HG02610 (cell line): ENCODE results near the gene PTPRN.
"Not testable (repeated sequence)": the region's sequence is repeated elsewhere in the genome, so short reads cannot be mapped to it uniquely, and the experiment has no call there.

Experiments used
- ATAC-seq: cut with Tn5 transposase; IDR thresholded peaks from one replicate; pipeline ENCODE4 v1.9.1; 2021; ENCODE audit warnings: mild to moderate bottlenecking, moderate library complexity; ENCODE audit not compliant: unreplicated experiment

The PTPRN gene

DNA sequence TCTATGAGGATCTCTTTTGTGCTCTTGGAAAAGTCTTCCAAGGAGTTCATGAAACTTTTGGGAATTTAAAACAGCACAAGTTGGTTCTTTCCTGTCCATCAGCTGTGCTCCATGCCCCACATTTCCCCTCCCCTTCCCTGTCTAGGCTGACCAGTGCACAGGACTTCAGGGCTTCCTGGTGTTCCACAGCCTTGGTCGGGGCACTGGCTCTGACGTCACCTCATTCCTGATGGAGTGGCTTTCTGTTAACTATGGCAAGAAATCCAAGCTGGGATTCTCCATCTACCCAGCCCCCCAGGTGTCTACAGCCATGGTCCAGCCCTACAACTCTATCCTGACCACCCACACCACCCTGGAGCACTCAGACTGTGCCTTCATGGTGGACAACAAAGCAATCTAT, 38.2 kb downstream of the PTPRN start:
- no peak for ATAC-seq

DNA sequence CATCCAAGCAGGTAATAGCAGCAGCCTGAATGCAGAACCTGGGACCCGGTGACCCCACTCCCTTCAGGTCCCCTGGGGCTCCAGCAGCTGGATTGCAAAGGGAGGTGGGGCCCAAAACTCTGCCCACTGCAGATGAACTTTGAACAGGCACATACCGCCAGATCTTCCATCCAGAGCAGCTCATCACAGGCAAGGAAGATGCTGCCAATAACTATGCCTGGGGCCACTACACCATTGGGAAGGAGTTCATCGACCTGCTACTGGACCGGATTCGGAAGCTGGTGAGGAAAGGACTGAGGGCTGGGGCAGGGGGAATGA, 39.2 kb downstream of the PTPRN start:
- ATAC-seq, result no peak

DNA sequence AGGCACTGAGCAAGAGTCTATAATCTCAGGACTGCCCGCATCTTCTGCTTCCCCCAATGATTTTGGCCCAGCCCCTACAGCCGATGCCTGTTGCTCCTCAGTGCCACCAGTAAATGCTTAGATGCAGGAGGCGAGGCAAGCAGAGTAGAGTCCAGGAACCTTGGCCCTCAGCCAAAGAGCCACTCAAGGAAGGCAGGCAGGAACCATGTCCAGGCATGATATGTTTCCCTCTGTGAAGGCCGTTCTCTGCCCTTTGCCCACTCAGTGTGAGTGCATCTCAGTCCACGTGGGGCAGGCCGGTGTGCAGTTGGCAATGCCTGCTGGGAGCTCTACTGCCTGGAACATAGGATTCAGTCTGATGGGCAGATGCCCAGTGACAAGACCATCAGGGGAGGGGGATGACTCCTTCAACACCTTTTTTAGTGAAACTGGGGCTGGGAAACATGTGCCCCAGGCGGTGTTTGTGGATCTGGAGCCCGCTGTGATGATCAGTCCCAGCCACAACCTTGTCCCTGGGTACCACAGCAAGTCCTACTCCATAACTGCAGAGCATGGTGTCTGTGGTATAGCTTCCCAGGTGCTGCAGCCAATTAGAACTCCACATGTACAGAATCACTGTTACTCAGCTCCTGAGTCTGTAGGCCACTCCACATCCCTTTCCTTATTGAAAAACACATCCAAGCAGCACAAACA, 39.7 kb downstream of the PTPRN start:
- ATAC-seq, result no peak

DNA sequence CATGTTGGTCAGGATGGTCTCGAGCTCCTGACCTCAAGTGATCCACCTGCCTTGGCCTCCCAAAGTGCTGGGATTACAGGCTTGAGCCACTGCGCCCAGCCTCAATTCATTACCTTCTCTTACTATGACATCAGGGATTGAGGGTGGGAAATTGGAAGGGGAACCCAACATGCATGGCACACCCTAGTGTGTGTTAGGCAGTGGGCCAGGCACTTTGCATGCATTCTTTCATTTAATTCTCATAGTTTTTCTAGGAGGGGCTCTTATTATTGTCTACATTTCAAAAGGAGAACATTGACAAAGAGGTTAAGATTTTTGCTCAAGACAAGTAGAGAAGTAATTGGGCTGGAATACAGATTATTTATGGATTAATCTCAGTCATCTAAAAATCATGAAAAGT, 40.9 kb downstream of the PTPRN start:
- no peak for ATAC-seq

DNA sequence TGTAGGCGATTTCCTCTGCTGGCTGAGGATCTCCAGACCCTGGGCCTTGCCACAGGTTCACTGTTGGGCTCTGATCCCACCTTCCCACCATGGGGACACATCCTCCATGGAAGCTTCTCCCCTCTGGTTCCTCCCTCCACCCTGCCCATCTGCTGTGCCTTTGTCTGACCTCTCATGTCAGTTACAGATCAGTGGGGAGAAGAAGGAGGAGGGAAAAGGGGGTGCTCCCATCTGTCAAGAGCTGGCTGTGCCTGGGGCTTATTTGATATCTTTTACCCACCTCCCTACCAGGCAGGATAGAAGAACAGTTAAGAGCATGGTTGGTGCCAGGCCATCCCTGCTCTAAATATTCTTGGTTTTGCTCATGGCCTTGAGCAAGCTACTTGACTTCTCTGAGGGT, 42.3 kb downstream of the PTPRN start:
- no peak for ATAC-seq

DNA sequence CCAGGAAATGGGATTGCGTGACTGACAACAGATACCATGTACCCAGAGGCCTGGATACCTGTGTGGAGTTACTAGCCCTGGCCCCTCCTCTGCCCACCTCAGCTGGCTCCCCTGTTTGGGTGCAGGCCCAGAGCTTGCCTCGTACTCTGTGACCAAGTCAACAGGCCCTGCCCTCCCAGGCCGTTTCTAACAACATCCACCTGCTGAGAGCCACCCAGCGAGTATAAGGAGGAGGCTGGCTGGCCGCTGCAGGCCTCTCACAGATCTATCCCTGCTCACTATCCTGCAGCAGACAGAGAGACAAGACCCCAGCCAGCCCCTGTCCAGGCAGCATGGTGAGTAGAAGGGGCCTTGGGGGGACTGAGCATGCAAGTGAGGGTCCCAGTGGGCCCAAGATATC, 43.0 kb downstream of the PTPRN start:
- ATAC-seq, result no peak

DNA sequence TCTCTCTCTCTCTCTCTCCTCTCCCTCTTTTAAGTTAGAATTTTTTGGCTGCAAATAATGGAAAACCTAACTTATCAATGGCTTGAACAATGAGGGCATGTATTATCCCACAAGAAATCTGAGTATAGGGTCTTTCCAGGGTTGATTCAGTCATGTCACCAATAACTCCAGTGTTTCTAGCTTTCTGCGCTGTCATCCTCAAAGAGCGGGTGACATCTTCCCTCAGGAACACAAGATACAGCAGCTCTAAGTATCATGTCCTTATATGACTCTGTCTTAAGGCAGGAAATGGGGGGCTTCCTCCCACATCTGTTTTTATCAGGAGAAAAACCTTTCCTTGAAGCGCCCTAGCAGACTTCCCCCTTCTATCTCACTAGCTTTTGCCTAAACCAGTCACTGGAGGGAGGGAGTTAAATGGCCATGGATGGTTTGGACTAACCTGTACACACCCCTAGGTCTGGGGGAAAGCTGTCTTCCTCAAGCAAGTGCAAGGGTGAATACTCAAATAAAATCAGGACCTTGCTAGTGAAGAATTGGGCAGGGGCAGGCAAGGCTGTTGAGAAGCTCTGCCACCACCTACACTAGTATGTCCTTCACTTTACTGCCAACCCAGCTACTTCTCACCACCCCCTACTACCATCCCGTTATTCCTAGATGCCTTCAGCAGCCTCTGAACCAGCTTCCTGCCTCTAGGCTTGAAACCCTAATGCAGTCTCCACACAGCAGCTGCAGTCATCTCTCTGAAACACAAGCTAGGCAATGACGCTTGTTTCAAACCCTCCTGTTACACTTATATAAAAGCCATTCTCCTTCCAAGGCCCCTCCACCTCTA, 48.0 kb downstream of the PTPRN start:
- ATAC-seq, result no peak

DNA sequence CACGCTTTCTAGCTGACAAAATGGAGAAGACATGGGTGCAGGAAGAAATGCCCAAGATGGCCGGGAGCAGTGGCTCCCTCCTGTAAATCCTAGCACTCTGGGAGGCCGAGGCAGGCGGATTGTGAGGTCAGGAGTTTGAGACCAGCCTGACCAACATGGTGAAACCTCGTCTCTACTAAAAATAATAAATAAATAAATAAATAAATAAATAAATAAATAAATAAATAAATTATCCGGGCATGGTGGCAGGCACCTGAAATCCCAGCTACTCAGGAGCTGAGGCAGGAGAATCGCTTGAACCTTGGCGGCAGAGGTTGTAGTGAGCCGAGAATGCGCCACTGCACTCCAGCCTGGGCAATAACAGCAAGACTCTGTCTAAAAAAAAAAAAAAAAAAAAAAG, 50.3 kb downstream of the PTPRN start:
- not testable (repeated sequence) for ATAC-seq

DNA sequence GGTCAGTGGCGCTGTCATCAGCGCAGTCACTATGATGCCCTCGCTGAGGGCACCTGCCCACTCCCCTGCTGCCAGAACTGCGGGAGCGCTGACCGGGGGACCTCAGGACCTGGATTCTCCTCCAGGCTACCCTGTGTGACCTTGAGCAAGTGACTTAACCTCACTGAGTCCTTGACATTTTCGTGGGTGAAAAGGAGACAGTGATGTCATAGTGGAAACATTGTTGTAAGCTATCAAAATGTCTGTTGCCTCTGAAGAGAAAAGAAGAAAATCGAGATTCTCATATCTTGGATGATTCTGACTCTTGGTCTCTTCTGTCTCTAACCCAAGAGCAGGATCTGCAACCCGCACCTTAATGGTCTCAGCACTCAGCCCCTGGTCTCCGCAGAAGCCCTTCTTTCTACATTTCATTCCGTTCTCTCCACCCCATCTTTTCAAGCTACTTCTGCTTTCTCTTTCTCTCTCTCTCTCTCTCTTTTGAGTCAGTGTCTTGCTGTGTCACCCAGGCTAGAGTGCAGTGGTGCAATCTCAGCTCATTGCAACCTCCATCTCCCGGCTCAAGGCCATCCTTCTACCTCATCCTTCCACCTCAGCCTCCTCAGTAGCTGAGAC, 54.5 kb downstream of the PTPRN start:
- peak; percentile 37 for ATAC-seq

DNA sequence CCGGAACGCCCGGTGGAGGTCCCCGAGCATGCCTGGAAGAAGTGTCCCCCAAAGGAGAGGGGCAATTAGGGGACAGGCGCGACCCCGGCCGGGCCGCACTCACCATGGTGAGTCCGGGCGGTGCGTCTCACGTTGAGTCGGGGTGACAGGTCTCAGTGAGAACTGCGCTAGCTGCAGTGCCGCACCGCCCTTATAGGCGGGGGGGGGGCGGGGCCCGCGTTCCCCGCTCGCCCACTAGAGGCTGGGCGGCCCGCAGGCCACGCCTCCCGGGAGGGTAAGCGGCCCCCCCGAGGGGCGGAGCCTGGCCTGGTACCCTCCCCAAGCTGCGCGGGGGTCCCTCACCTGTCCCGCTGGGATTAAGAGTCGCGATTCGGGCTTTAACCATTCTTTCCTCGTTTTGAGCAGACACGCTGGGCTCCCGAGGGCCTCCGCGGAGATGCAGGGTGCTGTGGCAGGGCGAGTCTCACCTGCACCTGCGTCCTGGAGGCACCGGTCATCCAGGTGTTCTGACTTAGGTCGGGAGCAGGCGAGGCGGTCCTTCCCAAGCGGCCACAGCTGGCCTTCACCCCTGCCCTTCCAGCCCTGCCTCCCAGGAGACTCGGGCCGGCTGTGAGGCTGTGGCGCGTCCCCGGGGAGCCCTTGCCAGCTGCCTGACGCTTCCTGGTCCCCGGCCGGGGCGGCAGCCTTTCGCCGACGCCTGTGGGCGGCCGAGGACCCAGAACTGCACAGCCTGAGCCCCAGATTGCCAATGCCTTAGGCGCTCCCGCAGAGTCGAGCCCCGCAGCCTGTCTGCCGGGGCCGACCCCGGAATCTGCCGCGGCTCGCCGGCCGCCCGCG, 55.2 kb downstream of the PTPRN start, which contains the start of gene TUBA4A:
TSS of gene TUBA4A (minus strand) at position 166 of the 837 bp plus-strand sequence. CDS start at position 106, 60 bp downstream.
- ATAC-seq, result peak; percentile 65

DNA sequence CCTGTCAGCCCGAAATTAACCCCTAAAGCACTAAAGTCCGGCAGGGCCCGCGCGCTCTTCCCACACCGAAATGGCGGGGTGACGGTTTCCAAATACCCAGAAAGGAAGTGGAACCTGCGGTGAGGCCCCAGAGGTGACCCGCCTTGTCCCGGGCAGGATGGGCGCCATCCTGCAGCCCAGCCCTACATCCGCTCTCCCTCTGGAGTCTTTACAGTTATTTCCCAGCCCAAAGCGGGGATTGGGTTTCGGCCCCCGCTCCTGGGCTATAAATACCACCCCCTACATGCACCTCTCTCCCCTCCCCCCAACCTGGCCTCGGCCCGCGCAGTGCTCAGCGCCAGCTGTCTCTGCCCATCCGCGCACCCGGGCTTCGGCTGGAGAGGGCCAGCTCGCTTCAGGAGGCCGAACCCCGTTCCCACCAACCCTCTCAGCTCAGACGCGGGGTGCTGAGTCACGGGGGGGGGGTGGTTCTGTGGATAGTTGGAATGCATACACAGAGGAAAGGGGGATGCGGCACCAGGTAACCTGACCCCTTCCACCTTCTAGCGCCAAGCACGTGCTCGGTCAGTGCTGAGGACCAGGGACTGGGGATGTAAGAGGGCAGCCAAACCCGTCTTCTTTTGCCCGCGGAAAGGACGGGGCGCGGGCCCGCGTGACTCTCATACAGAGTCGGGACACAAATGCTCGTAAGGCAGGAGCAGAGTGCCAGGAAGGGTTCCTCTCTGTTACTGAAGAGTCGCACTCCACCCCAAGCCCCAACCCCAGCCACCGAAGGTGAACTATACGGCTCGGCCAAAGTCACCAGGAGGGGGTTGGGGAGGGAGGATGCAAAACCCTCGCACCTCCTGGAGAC, 56.1 kb downstream of the PTPRN start, which contains the start of gene TUBA4B:
TSS of gene TUBA4B (plus strand) at position 344 of the 853 bp plus-strand sequence. CDS start at position 509, 165 bp downstream.
- ATAC-seq, result peak; percentile 12

DNA sequence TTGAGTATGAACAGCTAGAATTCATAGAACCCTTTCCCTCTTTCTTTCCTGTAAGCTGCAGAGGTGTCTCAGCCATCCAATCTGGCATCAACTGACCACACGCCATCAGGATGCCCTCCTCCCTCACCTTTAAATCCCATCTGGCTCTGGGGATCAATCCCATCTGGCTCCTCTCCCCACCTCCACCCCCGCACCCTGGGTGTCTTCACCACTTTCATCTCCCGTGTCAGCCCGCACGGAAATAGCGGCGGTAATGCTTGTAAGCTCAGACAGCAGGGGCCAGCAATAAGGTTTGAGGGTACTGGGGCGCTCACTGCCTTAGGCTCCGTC, 56.7 kb downstream of the PTPRN start:
- no peak for ATAC-seq

DNA sequence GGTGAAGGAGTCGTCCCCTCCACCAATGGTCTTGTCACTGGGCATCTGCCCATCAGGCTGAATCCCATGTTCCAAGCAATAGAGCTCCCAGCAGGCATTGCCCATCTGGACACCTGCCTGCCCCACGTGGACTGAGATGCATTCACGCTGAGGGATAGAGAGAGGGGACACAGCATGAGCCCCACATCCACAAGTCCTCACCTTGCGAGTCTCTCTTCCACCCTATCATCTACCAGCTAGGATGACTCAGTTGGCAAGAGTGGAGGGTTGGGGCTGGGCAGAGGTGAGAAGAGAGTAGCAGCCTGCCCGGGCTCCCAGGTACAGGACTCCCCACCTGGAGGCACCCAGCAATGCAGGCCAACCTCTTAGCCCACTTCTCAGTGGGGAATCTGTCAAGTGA, 57.1 kb downstream of the PTPRN start:
- no peak for ATAC-seq

DNA sequence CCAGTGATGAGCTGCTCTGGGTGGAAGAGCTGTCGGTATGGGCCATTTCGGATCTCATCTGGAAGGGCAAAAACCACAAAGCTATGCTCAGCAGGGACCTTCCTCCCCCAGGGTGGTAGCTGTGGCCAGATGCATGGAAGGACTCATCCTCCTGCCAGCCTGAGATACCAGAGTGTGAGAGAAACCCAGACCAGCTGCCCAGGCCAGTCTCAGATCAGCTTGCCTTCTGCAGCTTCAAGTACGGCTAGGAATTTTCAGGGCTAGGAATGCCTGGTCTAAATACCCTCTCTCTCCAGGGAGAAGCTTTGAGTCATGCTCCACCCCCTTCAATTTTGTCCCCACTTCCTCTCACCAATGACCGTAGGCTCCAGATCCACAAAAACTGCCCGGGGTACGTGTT, 57.5 kb downstream of the PTPRN start:
- ATAC-seq, result no peak

DNA sequence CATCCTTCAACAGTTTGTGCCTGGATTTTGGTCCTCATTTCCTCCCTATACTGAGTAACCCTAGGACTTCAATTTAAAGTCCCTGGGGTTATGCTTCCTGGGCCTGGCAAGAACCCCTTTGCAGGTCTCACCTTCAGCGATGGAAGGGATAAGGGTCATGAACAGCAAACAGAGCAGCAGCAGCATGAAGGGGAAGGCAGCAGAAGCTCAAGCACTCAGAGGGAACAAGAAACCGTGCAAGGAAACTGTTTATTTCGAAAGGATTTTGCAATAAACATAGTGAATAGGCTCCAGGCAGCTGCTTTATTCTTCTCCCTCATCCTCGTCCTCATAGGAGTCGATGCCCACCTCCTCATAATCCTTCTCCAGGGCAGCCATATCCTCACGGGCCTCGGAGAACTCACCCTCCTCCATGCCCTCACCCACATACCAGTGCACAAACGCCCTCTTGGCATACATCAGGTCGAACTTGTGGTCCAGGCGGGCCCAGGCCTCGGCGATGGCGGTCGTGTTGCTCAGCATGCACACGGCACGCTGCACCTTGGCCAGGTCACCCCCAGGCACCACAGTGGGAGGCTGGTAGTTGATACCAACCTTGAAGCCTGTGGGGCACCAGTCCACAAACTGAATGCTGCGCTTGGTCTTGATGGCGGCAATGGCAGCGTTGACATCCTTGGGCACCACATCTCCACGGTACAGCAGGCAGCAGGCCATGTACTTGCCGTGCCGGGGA, 59.0 kb downstream of the PTPRN start:
- ATAC-seq, result no peak

DNA sequence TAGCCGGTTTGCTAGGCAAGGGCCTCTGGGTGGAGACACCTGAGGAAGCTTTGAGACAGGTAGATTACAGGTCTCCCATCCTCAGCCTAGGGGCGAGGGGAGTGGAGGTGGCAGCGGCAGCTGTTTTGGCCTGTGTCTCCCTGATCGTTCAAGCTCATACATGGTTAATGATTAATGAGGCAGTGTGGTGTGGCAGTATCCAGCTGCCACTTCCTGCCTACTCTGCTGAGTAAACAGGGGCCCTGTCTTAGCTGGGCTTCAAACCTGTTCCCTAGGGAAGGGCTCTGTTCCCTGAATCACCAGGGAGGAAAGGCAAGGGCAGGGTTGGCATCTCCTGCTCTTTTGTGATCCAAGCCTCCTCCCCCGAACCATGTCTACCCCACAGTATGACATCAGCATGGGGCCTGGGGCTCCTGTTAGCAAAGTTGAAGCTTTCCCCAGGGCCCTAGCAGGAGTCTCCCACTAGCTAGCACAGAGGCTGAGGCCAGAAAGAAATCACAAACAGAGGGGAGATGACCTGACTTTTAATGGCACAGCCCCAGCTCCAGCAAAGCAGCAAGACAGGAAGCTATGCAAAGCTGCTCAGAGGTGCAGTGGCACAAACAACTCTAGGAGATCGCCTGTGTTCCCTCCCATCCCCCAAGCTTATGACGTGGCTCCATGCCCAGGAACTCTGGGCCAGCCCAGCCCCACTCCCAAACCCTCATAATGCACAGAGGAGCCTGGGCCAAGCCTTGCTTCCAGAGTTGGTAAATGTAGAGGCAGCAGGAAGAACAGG, 59.8 kb downstream of the PTPRN start:
- ATAC-seq, result peak; percentile 32

DNA sequence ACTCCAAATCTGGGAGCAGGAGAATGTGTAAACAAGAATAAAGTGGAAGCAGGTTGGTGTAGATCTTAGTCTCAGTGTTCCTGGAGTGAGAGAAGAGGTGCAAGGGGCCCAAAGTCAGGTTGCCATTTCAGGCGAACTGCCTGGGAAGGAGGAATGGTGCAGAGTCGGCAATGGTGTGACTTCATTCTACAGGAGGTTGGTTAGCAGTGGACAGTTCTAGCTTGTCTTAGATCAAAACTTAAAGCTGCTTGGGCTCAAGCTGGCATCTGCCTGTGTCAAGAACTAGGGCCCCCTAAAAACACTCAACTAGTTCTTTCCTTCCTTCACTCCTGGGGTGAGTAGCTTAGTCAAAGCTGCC, 60.4 kb downstream of the PTPRN start:
- no peak for ATAC-seq

DNA sequence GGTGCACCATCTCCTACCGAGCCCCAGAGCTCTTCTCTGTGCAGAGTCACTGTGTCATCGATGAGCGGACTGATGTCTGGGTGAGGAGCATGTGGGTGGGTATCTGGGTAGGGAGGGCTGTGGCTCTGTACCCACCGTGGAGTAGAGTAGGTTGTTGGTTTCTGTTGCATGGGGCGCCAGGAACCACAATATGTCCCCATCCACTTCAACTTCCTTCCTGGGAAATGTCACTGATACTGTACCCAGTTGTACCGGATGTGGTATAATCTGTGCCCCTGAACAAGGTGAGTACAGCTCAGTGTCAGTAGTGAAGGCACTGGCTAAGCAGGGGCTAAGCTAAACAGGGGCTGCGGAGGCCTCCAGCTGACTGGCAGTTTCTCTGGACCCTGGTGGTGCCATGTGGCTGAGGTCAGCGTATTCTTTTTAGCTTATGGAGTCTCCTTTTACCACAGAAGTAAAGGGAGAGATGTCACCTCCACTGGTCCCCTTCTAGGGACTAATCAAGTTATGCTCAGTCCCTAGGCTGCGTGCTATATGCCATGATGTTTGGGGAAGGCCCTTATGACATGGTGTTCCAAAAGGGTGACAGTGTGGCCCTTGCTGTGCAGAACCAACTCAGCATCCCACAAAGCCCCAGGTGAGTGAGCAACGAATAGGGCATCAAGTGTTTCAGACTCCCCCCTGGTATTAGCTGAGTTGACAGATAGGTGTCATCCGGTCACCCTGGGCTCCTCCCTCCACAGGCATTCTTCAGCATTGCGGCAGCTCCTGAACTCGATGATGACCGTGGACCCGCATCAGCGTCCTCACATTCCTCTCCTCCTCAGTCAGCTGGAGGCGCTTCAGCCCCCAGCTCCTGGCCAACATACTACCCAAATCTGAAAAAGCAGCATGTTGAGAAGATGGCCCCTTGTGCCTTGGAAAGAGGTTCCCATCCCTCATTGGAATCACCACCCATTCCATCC, 61.2 kb downstream of the PTPRN start:
- no peak for ATAC-seq
